Right atrium auricular region (tissue), 2 donors: ENCODE measurements around the gene GJB6. TPM values are rescaled to one million over a fixed set of nuclear protein-coding genes. Genes with fewer than 3 reads are reported as not detected.

Experiments used
- DNase-seq: peaks from one replicate; pipeline ENCODE4 v3.0.0-alpha.2; 2019; ENCODE audit warnings: low spot score
- H3K27ac ChIP-seq, 2 donors: fragments of 200-600 bp; sonication (generic); 1 replicate in 1 of 2; 2 replicates in 1 of 2; pipeline ENCODE4 v1.5.1; 2016 to 2019
- H3K27me3 ChIP-seq, 2 donors: fragments of 200-600 bp; sonication (generic); one replicate each; pipeline versions ENCODE4 v1.5.1 to v1.6.0; 2017 to 2019
- H3K36me3 ChIP-seq: fragments of 200-600 bp; sonication (generic); one replicate; pipeline ENCODE4 v1.5.1; 2016
- H3K4me1 ChIP-seq, 2 donors: fragments of 200-600 bp; sonication (generic); one replicate each; pipeline versions ENCODE4 v1.5.1 to v1.6.0; 2017 to 2019
- H3K4me3 ChIP-seq, 2 donors: fragments of 200-600 bp; sonication (generic); 1 replicate in 1 of 2; 2 replicates in 1 of 2; pipeline ENCODE4 v1.5.1; 2017 to 2019; ENCODE audit warnings: mild to moderate bottlenecking in 1 of 2, moderate library complexity in 1 of 2
- H3K9me3 ChIP-seq, 2 donors: fragments of 200-600 bp; sonication (generic); one replicate each; pipeline ENCODE4 v1.5.1; 2019
- CTCF ChIP-seq, 2 donors: fragments of 200-600 bp; sonication (generic); IDR thresholded peaks; one replicate each; pipeline ENCODE4 v1.5.1; 2019; ENCODE audit warnings: antibody characterized with exemption in 2 of 2
- total RNA-seq, 2 donors: library from RNA; depleted of rRNA; stranded (reverse); fragments of >200 nt; gene quantifications; one replicate each; pipeline ENCODE4 v1.1.0, GENCODE V29; 2016

Gene GJB6
- total RNA-seq, 2 donors from 2014 or later: not detected

GRCh38 chr13:20178156-20178555 is 54.0 kb downstream of the GJB6 start:
- H3K27ac ChIP-seq: no peak overlapping the region
- no peaks in the 10 kb centered on the region for H3K36me3 ChIP-seq
- H3K9me3 ChIP-seq: no peaks in the 10 kb centered on the region
- no peak for DNase-seq
- TF ChIP-seq CTCF (IDR thresholded peaks at IDR 0.05): no peak
- no peaks in the 10 kb centered on the region for H3K4me1 ChIP-seq
- H3K4me3 ChIP-seq: no peak overlapping the region
- peaks cover 0 to 4% of the 10 kb centered on the region in 2 donors for H3K27me3 ChIP-seq

GRCh38 chr13:20177049-20177831 is 54.9 kb downstream of the GJB6 start:
- H3K9me3 ChIP-seq: no peaks in the 10 kb centered on the region
- DNase-seq: no peak
- H3K27ac ChIP-seq: no peak overlapping the region
- H3K27me3 ChIP-seq: peaks cover 0 to 4% of the 10 kb centered on the region in 2 donors
- no peaks in the 10 kb centered on the region for H3K36me3 ChIP-seq
- peak overlapping the region in 1 of 2 donors; percentile 34 for H3K4me3 ChIP-seq
- no peak for TF ChIP-seq CTCF (IDR thresholded peaks at IDR 0.05)
- no peaks in the 10 kb centered on the region for H3K4me1 ChIP-seq

GRCh38 chr13:20175907-20176652 is 56.0 kb downstream of the GJB6 start:
- no peak for TF ChIP-seq CTCF (IDR thresholded peaks at IDR 0.05)
- Histone ChIP-seq H3K4me1 (no peaks in the 10 kb centered on the region), H3K27me3 (peaks cover 0 to 4% of the 10 kb centered on the region in 2 donors), H3K4me3 (no peak overlapping the region), H3K27ac (no peak overlapping the region), H3K36me3 (no peaks in the 10 kb centered on the region), H3K9me3 (no peaks in the 10 kb centered on the region)
- DNase-seq: no peak

- Histone ChIP-seq H3K4me1 (no peaks in the 10 kb centered on the region), H3K36me3 (no peaks in the 10 kb centered on the region), H3K4me3 (peak overlapping the region in 1 of 2 donors; percentile 4), H3K9me3 (no peaks in the 10 kb centered on the region), H3K27me3 (peaks cover 0 to 4% of the 10 kb centered on the region in 2 donors), H3K27ac (peak overlapping the region in 1 of 2 donors; percentile 68)
- no peak for DNase-seq
- no peak for TF ChIP-seq CTCF (IDR thresholded peaks at IDR 0.05)
Measured at GRCh38 chr13:20175406-20175794, 56.7 kb downstream of the GJB6 start.

- Histone ChIP-seq H3K4me1 (no peaks in the 10 kb centered on the region), H3K9me3 (no peaks in the 10 kb centered on the region), H3K27ac (peak overlapping the region in 1 of 2 donors; percentile 68), H3K4me3 (peak overlapping the region in 1 of 2 donors; percentile 4), H3K27me3 (peaks cover 0 to 4% of the 10 kb centered on the region in 2 donors), H3K36me3 (no peaks in the 10 kb centered on the region)
- DNase-seq: peak; percentile 97
- no peak for TF ChIP-seq CTCF (IDR thresholded peaks at IDR 0.05)
Measured at GRCh38 chr13:20174656-20175405, 57.3 kb downstream of the GJB6 start.
